IMR-90 (cell line): ENCODE results near the gene BRCA1. TPM values are rescaled to one million over a fixed set of nuclear protein-coding genes. Genes with fewer than 3 reads are reported as not detected.
A peak's percentile ranks its signal among the peaks of the same experiment; 100 is the strongest.

Experiments used
- ATAC-seq: fragments of 200-7000 bp; cut with Tn5 transposase; 2 replicates; pipeline ENCODE4 v1.9.1; 2020; ENCODE audit warnings: low read depth, mild to moderate bottlenecking, moderate library complexity
- BruUV-seq: library from RNA; stranded (reverse); fragments of 400-500 nt; replicated peaks from 2 replicates; lab custom pipeline; 2021; lab: Mats Ljungman, UMichigan
- CTCF ChIA-PET: fragments of 300-600 bp; formaldehyde crosslinking; extraction: SDS; loops from one replicate; lab custom pipeline; 2021; ENCODE audit warnings: antibody characterized with exemption; lab: Yijun Ruan, JAX
- POLR2A ChIA-PET: fragments of 300-600 bp; sonication (Branson Sonifier 250); formaldehyde crosslinking; loops from one replicate; lab custom pipeline; 2022; ENCODE audit warnings: antibody characterized with exemption; ENCODE audit not compliant: unreplicated experiment; lab: Charles Lee
- DNase-seq: peaks from one replicate; pipeline ENCODE4 v3.0.0; 2013
- H2AFZ ChIP-seq: replicated peaks from 2 replicates; pipeline ENCODE3; 2013; ENCODE audit warnings: low read length, mild to moderate bottlenecking; ENCODE audit not compliant: poor library complexity
- H2AK5ac ChIP-seq: 2 replicates; pipeline ENCODE4 v1.6.1; 2013; ENCODE audit warnings: low read depth, low read length, inconsistent platforms
- H2AK9ac ChIP-seq: replicated peaks from 2 replicates; pipeline ENCODE3; 2013; ENCODE audit warnings: mild to moderate bottlenecking, low read depth, low read length, moderate library complexity; ENCODE audit not compliant: poor library complexity
- H2BK120ac ChIP-seq: 2 replicates; pipeline ENCODE4 v1.6.1; 2013; ENCODE audit warnings: low read depth, low read length, inconsistent platforms
- H2BK15ac ChIP-seq: 3 replicates; pipeline ENCODE4 v1.6.1; 2013; ENCODE audit warnings: low read depth, low read length, inconsistent platforms
- H2BK20ac ChIP-seq: 2 replicates; pipeline ENCODE4 v1.6.1; 2013; ENCODE audit warnings: low read depth, mild to moderate bottlenecking, inconsistent platforms, low read length, moderate library complexity
- H2BK5ac ChIP-seq: 2 replicates; pipeline ENCODE4 v1.6.1; 2013; ENCODE audit warnings: mild to moderate bottlenecking, low read depth, low read length, inconsistent platforms; ENCODE audit not compliant: poor library complexity, severe bottlenecking
- H3K14ac ChIP-seq: replicated peaks from 2 replicates; pipeline ENCODE4 v1.6.1; 2013; ENCODE audit warnings: low read depth, low read length, inconsistent platforms
- H3K18ac ChIP-seq: 2 replicates; pipeline ENCODE4 v1.6.1; 2013; ENCODE audit warnings: low read depth, low read length, control low read depth
- H3K23ac ChIP-seq: 2 replicates; pipeline ENCODE4 v1.6.1; 2013; ENCODE audit warnings: low read depth, low read length, inconsistent platforms
- H3K27ac ChIP-seq: 2 replicates; pipeline ENCODE4 v1.5.1; 2013; ENCODE audit warnings: mild to moderate bottlenecking, control low read depth, low read length; ENCODE audit not compliant: insufficient read depth
- H3K27me3 ChIP-seq: 2 replicates; pipeline ENCODE4 v1.6.1; 2013; ENCODE audit warnings: low read length; ENCODE audit not compliant: control insufficient read depth, insufficient read depth
- H3K36me3 ChIP-seq: 2 replicates; pipeline ENCODE4 v1.6.1; 2013; ENCODE audit warnings: low read length, mixed read lengths; ENCODE audit not compliant: control insufficient read depth, insufficient read depth
- H3K4ac ChIP-seq: 2 replicates; pipeline ENCODE4 v1.6.1; 2013; ENCODE audit warnings: low read depth, low read length, inconsistent platforms
- H3K4me1 ChIP-seq: 2 replicates; pipeline ENCODE4 v1.6.1; 2013; ENCODE audit warnings: low read length, mixed read lengths; ENCODE audit not compliant: control insufficient read depth, insufficient read depth
- H3K4me2 ChIP-seq: 2 replicates; pipeline ENCODE4 v1.6.1; 2013; ENCODE audit warnings: low read depth, mild to moderate bottlenecking, control low read depth, low read length, moderate library complexity
- H3K4me3 ChIP-seq: 2 replicates; pipeline ENCODE4 v1.5.1; 2013; ENCODE audit warnings: low read depth, mild to moderate bottlenecking, control low read depth, low read length, moderate library complexity; ENCODE audit not compliant: insufficient read depth
- H3K56ac ChIP-seq: 2 replicates; pipeline ENCODE4 v1.6.1; 2013; ENCODE audit warnings: low read length, inconsistent platforms; ENCODE audit not compliant: insufficient read depth; ENCODE audit errors: extremely low read depth
- H3K79me1 ChIP-seq, 2 experiments: 2 replicates each; pipeline ENCODE4 v1.6.1; 2013; ENCODE audit warnings: low read length in 2 of 2, inconsistent platforms in 1 of 2, low read depth in 1 of 2
- H3K9ac ChIP-seq: 2 replicates; pipeline ENCODE4 v1.6.1; 2013; ENCODE audit warnings: low read depth, low read length, control low read depth
- H3K9me1 ChIP-seq: 2 replicates; pipeline ENCODE4 v1.6.1; 2013; ENCODE audit warnings: low read length, inconsistent platforms; ENCODE audit not compliant: insufficient read depth
- H3K9me3 ChIP-seq: 2 replicates; pipeline ENCODE4 v1.6.1; 2013; ENCODE audit warnings: low read length; ENCODE audit not compliant: control insufficient read depth, insufficient read depth
- H4K20me1 ChIP-seq: 2 replicates; pipeline ENCODE4 v1.6.1; 2013; ENCODE audit warnings: low read length, inconsistent platforms; ENCODE audit not compliant: insufficient read depth
- H4K5ac ChIP-seq: 2 replicates; pipeline ENCODE4 v1.6.1; 2013; ENCODE audit warnings: mild to moderate bottlenecking, low read depth, low read length, control low read depth
- H4K8ac ChIP-seq, 2 experiments: 2 replicates each; pipeline ENCODE4 v1.6.1; 2013; ENCODE audit warnings: low read depth in 2 of 2, low read length in 2 of 2, control low read depth in 1 of 2, inconsistent platforms in 1 of 2
- H4K91ac ChIP-seq: 2 replicates; pipeline ENCODE4 v1.6.1; 2013; ENCODE audit warnings: low read depth, low read length, inconsistent platforms; ENCODE audit not compliant: insufficient read depth
- BHLHE40 ChIP-seq: fragments of 150-350 bp; IDR thresholded peaks from 2 replicates; pipeline ENCODE4 v1.6.1; 2016; ENCODE audit warnings: mild to moderate bottlenecking, low read depth, low read length
- CEBPB ChIP-seq: IDR thresholded peaks from 2 replicates; pipeline ENCODE4 v1.6.1; 2012; ENCODE audit warnings: low read depth, low read length, improper control_type of control experiment
- CHD1 ChIP-seq: IDR thresholded peaks from 2 replicates; pipeline ENCODE4 v1.6.1; 2012; ENCODE audit warnings: low read depth, low read length, improper control_type of control experiment
- MXI1 ChIP-seq: IDR thresholded peaks from 2 replicates; pipeline ENCODE4 v1.6.1; 2012; ENCODE audit warnings: low read depth, mild to moderate bottlenecking, low read length, moderate library complexity, borderline replicate concordance
- NFE2L2 ChIP-seq: fragments of 150-350 bp; IDR thresholded peaks from 2 replicates; pipeline ENCODE4 v1.6.1; 2016; ENCODE audit warnings: low read depth, mild to moderate bottlenecking, low read length
- RAD21 ChIP-seq: IDR thresholded peaks from 2 replicates; pipeline ENCODE4 v1.6.1; 2012; ENCODE audit warnings: low read length, improper control_type of control experiment
- RCOR1 ChIP-seq: IDR thresholded peaks from 2 replicates; pipeline ENCODE4 v1.6.1; 2012; ENCODE audit warnings: mild to moderate bottlenecking, low read length, improper control_type of control experiment; ENCODE audit not compliant: insufficient replicate concordance
- RFX5 ChIP-seq: IDR thresholded peaks from 2 replicates; pipeline ENCODE4 v1.8.0; 2012; ENCODE audit warnings: low read depth, mild to moderate bottlenecking, low read length, moderate library complexity
- WGBS, 2 experiments: methylation state at CpG; one replicate each; pipeline versions ENCODE4 v1.1.5 to v1.1.7; 2013; ENCODE audit warnings: missing lambda C conversion rate in 2 of 2; ENCODE audit not compliant: insufficient read length in 1 of 2; ENCODE audit errors: extremely low coverage in 2 of 2; 5-methylcytosine and 5-hydroxymethylcytosine counted together
- dilution Hi-C: fragments of 300-500 bp; cut with HindIII; formaldehyde crosslinking; loops from one replicate; pipeline ENCODE4 v1.14.3; 2018; ENCODE audit warnings: low sequenced_read_pairs; ENCODE audit not compliant: unreplicated experiment
- in situ Hi-C: fragments of 300-500 bp; cut with MboI; formaldehyde crosslinking; loops from 3 replicates; pipeline ENCODE4 v1.14.3; 2019; ENCODE audit warnings: low sequenced_read_pairs, inconsistent platforms, mixed read lengths
- intact Hi-C: fragments of 100-400 bp; cut with micrococcal nuclease; formaldehyde crosslinking; loops from 2 replicates; pipeline ENCODE4 v1.10.0; 2022
- polyA plus RNA-seq, 3 experiments: library from polyadenylated mRNA; depleted of rRNA; stranded (reverse); fragments of >200 nt; gene quantifications; 2 replicates each; pipeline ENCODE4 v1.2.3, GENCODE V29; 2012; ENCODE audit warnings: low replicate concordance in 1 of 3
- total RNA-seq: library from RNA; depleted of rRNA; stranded (reverse); fragments of >200 nt; gene quantifications from 2 replicates; pipeline ENCODE4 v1.2.3, GENCODE V29; 2012
- TF ChIP-seq, protein P1 (sequence below): conservative IDR thresholded peaks from 2 replicates; pipeline ENCODE4 v1.5.1; 2012; ENCODE audit warnings: mild to moderate bottlenecking, low read depth, low read length, improper control_type of control experiment

Gene BRCA1
- total and polyA plus RNA-seq, 2 of the 4 experiments (the other 2 are of a cell fraction): 8.3 to 17.7 TPM

- Histone ChIP-seq H3K18ac (peak overlapping the region; percentile 17; the same call in 1 of the 2 replicates), H3K9me1 (no peaks in the 10 kb centered on the region), H4K20me1 (peaks cover 3% of the 10 kb centered on the region; the same call in 1 of the 2 replicates), H2BK120ac (no peak overlapping the region), H2AFZ (peak overlapping the region; percentile 92), H3K27me3 (no peaks in the 10 kb centered on the region), H4K5ac (peak overlapping the region; percentile 59), H3K4me1 (no peaks in the 10 kb centered on the region), H3K56ac (0 out of 2 replicates have a peak overlapping the region, but pooled peaks have one; percentile 34), H2BK5ac (peak overlapping the region; percentile 42), H4K8ac (peak overlapping the region; percentile 25 to 28; a peak in 2 of 4 replicates), H3K14ac (peak overlapping the region; percentile 42; the same call in 1 of the 2 replicates), H3K9ac (peak overlapping the region; percentile 64), H3K27ac (peak overlapping the region; percentile 47), H3K4me2 (peak overlapping the region; percentile 87), H3K36me3 (no peaks in the 10 kb centered on the region), H3K4ac (peak overlapping the region; percentile 62; the same call in 1 of the 2 replicates), H2AK5ac (no peak overlapping the region), H3K4me3 (peak overlapping the region; percentile 75), H2BK20ac (no peak overlapping the region), H3K9me3 (no peaks in the 10 kb centered on the region), H3K23ac (peak overlapping the region; percentile 53), H4K91ac (no peak overlapping the region), H3K79me1 (peaks cover 0 to 40% of the 10 kb centered on the region in 2 experiments; a peak in 2 of 4 replicates), H2BK15ac (no peak overlapping the region; the same call in 2 of the 3 replicates), H2AK9ac (peak overlapping the region; percentile 89)
- ATAC-seq (peak; percentile 28), DNase-seq (peak; percentile 26)
- in situ Hi-C loops: loop anchor here (5.0 kb wide), 1 partner anchor 142 kb away; the partner anchor contains the start of gene RND2
- dilution Hi-C loops: no loop called here
- TF ChIP-seq MXI1 (0 out of 2 replicates have a peak, but pooled peaks have one; percentile 43), CEBPB (no peak), NFE2L2 (no peak), RCOR1 (no peak), CHD1 (no peak), RAD21 (no peak), BHLHE40 (peak; percentile 91), RFX5 (no peak)
- TF ChIP-seq, protein P1, sequence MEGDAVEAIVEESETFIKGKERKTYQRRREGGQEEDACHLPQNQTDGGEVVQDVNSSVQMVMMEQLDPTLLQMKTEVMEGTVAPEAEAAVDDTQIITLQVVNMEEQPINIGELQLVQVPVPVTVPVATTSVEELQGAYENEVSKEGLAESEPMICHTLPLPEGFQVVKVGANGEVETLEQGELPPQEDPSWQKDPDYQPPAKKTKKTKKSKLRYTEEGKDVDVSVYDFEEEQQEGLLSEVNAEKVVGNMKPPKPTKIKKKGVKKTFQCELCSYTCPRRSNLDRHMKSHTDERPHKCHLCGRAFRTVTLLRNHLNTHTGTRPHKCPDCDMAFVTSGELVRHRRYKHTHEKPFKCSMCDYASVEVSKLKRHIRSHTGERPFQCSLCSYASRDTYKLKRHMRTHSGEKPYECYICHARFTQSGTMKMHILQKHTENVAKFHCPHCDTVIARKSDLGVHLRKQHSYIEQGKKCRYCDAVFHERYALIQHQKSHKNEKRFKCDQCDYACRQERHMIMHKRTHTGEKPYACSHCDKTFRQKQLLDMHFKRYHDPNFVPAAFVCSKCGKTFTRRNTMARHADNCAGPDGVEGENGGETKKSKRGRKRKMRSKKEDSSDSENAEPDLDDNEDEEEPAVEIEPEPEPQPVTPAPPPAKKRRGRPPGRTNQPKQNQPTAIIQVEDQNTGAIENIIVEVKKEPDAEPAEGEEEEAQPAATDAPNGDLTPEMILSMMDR: no peak
- POLR2A ChIA-PET: interaction anchor here (0.6 to 1.4 kb wide), 3 partner anchors 163 to 219 kb away, joined by 3 to 4 read pairs (median 3); no protein-coding TSS in a partner anchor
- WGBS, 2 experiments: 1% methylated on average over 12 of the region's 29 CpGs; no CpG with 5 or more reads in 1 of the 2 experiments
- intact Hi-C loops: loop anchor here (5.0 kb wide), 1 partner anchor 42 kb away; the partner anchor contains the start of gene BRCA1
- BruUV-seq: no TSS peak
- CTCF ChIA-PET: interaction anchor here (0.9 kb wide), 1 partner anchor 145 kb away, joined by 4 read pairs; no protein-coding TSS in a partner anchor
Observed at GRCh38 chr17:43169561-43170139, 44.5 kb upstream of the BRCA1 start.
